ENCODE data around the gene ZSCAN2.
"Not testable (repeated sequence)": the region's sequence is repeated elsewhere in the genome, so short reads cannot be mapped to it uniquely, and the experiment has no call there.

ZSCAN2 gene

GRCh38 chr15:84600687-84601554, at the start of gene ZSCAN2:
ZSCAN2 (plus strand) TSS chr15:84601009; CDS start chr15:84603928, 2,919 bp downstream.
- peak; percentile 69 to 96 (median 92) for DNase-seq

GRCh38 chr15:84551624-84552023, 49.2 kb upstream of the ZSCAN2 start:
- DNase-seq = not testable (repeated sequence)

- DNase-seq = no peak
Observed at GRCh38 chr15:84552896-84553295, 47.9 kb upstream of the ZSCAN2 start.

GRCh38 chr15:84556690-84557089, 44.1 kb upstream of the ZSCAN2 start:
- not testable (repeated sequence) for DNase-seq

- DNase-seq = not testable (repeated sequence)
Observed at GRCh38 chr15:84568021-84568420, 32.8 kb upstream of the ZSCAN2 start.

GRCh38 chr15:84570164-84570735, 30.6 kb upstream of the ZSCAN2 start:
- peak in 5 of 14 donors; percentile 5 to 52 (median 47) for DNase-seq

- DNase-seq = no peak
Observed at GRCh38 chr15:84572231-84572630, 28.6 kb upstream of the ZSCAN2 start.

GRCh38 chr15:84575493-84575892, 25.3 kb upstream of the ZSCAN2 start:
- no peak for DNase-seq

- DNase-seq = not testable (repeated sequence)
Observed at GRCh38 chr15:84577891-84578290, 22.9 kb upstream of the ZSCAN2 start.

- not testable (repeated sequence) for DNase-seq
Observed at GRCh38 chr15:84579261-84579721, 21.5 kb upstream of the ZSCAN2 start.

GRCh38 chr15:84581676-84582428, 19.0 kb upstream of the ZSCAN2 start:
- not testable (repeated sequence) for DNase-seq

GRCh38 chr15:84582583-84583157, 18.1 kb upstream of the ZSCAN2 start:
- DNase-seq = no peak

- DNase-seq = peak in 3 of 14 donors; percentile 4 to 84 (median 5)
Observed at GRCh38 chr15:84583921-84584320, 16.9 kb upstream of the ZSCAN2 start.

- DNase-seq = no peak
Observed at GRCh38 chr15:84586696-84587095, 14.1 kb upstream of the ZSCAN2 start.

GRCh38 chr15:84588053-84588874, 12.5 kb upstream of the ZSCAN2 start:
- DNase-seq = peak in 13 of 14 donors; percentile 9 to 80 (median 54)

- DNase-seq = no peak
Observed at GRCh38 chr15:84590406-84590805, 10.4 kb upstream of the ZSCAN2 start.

- no peak for DNase-seq
Observed at GRCh38 chr15:84591815-84592214, 9.0 kb upstream of the ZSCAN2 start.

- no peak for DNase-seq
Observed at GRCh38 chr15:84594617-84595290, 6.1 kb upstream of the ZSCAN2 start.

GRCh38 chr15:84595660-84596059, 5.1 kb upstream of the ZSCAN2 start:
- peak in 1 of 14 donors; percentile 7 for DNase-seq

GRCh38 chr15:84597296-84597695, 3.5 kb upstream of the ZSCAN2 start:
- no peak for DNase-seq

- DNase-seq = peak in 4 of 14 donors; percentile 4 to 24 (median 11)
Observed at GRCh38 chr15:84598250-84598649, 2.6 kb upstream of the ZSCAN2 start.
